OCI-LY3 (cell line): ENCODE data around the gene NXPE3.
A peak's percentile ranks its signal among the peaks of the same experiment; 100 is the strongest.

Source experiments
- H2AFZ ChIP-seq: fragments of 200-600, 300-600 bp; shearing (Covaris generic); 2 replicates; pipeline ENCODE4 v1.6.0; 2014; ENCODE audit warnings: antibody characterized with exemption, low read depth, low read length
- H3K27ac ChIP-seq: fragments of 200-600, 300-600 bp; sonication (generic); 2 replicates; pipeline ENCODE4 v1.5.1; 2014; ENCODE audit warnings: mild to moderate bottlenecking, low read length, moderate library complexity, mixed read lengths
- H3K27me3 ChIP-seq: fragments of 200-600, 300-600 bp; sonication (generic); 2 replicates; pipeline ENCODE4 v1.6.1; 2014; ENCODE audit warnings: low read depth, low read length, mixed read lengths
- H3K36me3 ChIP-seq: fragments of 200-600, 300-600 bp; sonication (generic); replicated peaks from 2 replicates; pipeline ENCODE3; 2014; ENCODE audit warnings: low read depth, low read length, mixed read lengths
- H3K4me1 ChIP-seq: fragments of 300-600, 200-600 bp; sonication (generic); 2 replicates; pipeline ENCODE4 v1.6.1; 2014; ENCODE audit warnings: low read length, mixed read lengths
- H3K4me2 ChIP-seq: fragments of 200-600, 300-600 bp; sonication (generic); 2 replicates; pipeline ENCODE4 v1.6.1; 2014; ENCODE audit warnings: low read length, mixed read lengths
- H3K4me3 ChIP-seq: fragments of 300-600, 200-600 bp; sonication (generic); 2 replicates; pipeline ENCODE4 v1.5.1; 2014; ENCODE audit warnings: antibody characterized with exemption, mild to moderate bottlenecking, low read length, moderate library complexity
- H3K79me2 ChIP-seq: fragments of 300-600, 200-600 bp; shearing (Covaris generic); 2 replicates; pipeline ENCODE4 v1.6.1; 2014; ENCODE audit warnings: mild to moderate bottlenecking, low read length, mixed read lengths
- H3K9ac ChIP-seq: fragments of 300-600, 200-600 bp; shearing (Covaris generic); 2 replicates; pipeline ENCODE4 v1.6.0; 2014; ENCODE audit warnings: mild to moderate bottlenecking, low read length, moderate library complexity
- H3K9me3 ChIP-seq: fragments of 200-600, 300-600 bp; shearing (Covaris generic); 2 replicates; pipeline ENCODE4 v1.6.1; 2014; ENCODE audit warnings: low read length, mixed read lengths; ENCODE audit not compliant: insufficient read depth
- H4K20me1 ChIP-seq: fragments of 200-600, 300-600 bp; sonication (generic); 2 replicates; pipeline ENCODE4 v1.6.1; 2016; ENCODE audit warnings: low read length, mixed read lengths; ENCODE audit not compliant: insufficient read depth
- EZH2phosphoT487 ChIP-seq: fragments of 200-600 bp; shearing (Covaris generic); IDR thresholded peaks from 2 replicates; pipeline ENCODE4 v1.6.1; 2018; ENCODE audit warnings: antibody characterized with exemption, mixed run types, low read depth
- TF ChIP-seq, protein P1 (sequence below): fragments of 200-600, 300-600 bp; sonication (generic); IDR thresholded peaks from 2 replicates; pipeline ENCODE4 v1.5.1; 2014; ENCODE audit warnings: antibody characterized with exemption, low read length, low read depth

The NXPE3 gene

DNA sequence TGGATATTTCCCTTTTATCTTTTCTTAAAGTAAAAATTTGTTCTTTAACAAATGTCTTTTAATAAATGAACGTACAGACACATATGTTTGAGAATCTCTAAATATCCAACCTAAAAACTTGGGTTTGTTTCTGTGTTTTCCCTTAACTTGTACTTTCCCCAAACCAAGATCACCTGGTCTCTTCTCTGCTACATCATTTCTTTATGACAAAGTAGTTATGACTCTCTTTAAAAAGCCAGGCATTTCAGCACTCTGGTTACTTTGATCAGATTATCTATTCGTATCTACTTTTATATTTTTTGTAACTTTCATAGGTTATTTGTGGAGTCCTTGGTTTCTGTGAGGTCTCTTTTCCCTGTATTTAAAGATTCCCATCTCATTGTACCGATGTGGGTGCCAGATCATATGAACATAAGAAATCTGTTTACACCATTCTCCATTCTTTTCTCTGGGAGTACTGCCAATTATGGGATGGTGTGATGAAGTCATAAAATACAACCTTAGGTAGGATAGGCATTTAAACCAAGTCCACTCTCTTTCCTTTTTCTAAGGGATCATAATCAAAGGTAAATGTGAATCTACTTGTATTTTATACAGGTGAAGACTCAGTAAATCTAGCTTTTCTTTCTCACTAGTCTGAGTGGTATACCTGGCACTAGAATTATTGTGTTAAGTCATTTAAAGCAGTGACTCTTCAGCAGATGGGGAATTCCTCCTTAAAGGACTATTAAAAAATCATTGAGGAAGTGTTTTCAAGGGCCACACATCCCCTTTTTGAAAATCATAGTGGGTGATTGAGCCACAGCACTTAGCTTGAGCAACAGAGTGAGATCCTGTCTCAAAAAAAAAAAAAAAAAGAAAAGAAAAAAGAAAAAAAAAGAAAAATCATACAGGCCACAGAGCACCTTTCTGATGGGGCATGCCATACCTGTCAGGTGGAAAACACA is 57.9 kb downstream of the NXPE3 start:
- peak overlapping the region; percentile 77 for H3K4me2 ChIP-seq
- H3K36me3 ChIP-seq = peaks cover 65% of the 10 kb centered on the region
- no peaks in the 10 kb centered on the region for H3K9me3 ChIP-seq
- H3K27ac ChIP-seq = peak overlapping the region; percentile 58
- peak overlapping the region; percentile 55 for H3K4me3 ChIP-seq
- peaks cover 61% of the 10 kb centered on the region for H3K4me1 ChIP-seq
- H3K79me2 ChIP-seq = peaks cover 100% of the 10 kb centered on the region
- H3K9ac ChIP-seq = peak overlapping the region; percentile 50
- peaks cover 75% of the 10 kb centered on the region for H4K20me1 ChIP-seq
- TF ChIP-seq EZH2phosphoT487 = no peak
- TF ChIP-seq, protein P1, sequence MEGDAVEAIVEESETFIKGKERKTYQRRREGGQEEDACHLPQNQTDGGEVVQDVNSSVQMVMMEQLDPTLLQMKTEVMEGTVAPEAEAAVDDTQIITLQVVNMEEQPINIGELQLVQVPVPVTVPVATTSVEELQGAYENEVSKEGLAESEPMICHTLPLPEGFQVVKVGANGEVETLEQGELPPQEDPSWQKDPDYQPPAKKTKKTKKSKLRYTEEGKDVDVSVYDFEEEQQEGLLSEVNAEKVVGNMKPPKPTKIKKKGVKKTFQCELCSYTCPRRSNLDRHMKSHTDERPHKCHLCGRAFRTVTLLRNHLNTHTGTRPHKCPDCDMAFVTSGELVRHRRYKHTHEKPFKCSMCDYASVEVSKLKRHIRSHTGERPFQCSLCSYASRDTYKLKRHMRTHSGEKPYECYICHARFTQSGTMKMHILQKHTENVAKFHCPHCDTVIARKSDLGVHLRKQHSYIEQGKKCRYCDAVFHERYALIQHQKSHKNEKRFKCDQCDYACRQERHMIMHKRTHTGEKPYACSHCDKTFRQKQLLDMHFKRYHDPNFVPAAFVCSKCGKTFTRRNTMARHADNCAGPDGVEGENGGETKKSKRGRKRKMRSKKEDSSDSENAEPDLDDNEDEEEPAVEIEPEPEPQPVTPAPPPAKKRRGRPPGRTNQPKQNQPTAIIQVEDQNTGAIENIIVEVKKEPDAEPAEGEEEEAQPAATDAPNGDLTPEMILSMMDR = no peak
- H2AFZ ChIP-seq = no peak overlapping the region
- no peaks in the 10 kb centered on the region for H3K27me3 ChIP-seq

DNA sequence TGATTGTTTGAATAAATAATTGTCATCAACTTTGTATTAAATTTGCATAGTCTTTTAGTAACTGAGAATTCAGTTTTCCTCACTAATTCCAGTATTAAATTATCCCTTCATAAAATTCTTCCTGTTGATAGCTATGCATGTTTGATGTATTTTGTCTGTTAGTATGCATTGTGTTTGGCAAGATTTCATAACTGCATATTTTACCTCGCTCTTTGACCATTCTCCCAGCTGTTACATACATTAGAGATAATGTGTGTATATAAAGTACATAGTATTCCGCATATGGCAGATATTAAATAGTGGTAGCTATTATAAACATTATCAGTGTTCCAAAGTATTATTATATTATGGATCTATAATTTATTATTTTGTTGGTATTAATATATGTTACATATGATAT is 59.7 kb downstream of the NXPE3 start:
- H4K20me1 ChIP-seq = peaks cover 65% of the 10 kb centered on the region
- H3K9me3 ChIP-seq = no peaks in the 10 kb centered on the region
- no peak overlapping the region for H3K9ac ChIP-seq
- TF ChIP-seq, protein P1 = no peak
- TF ChIP-seq EZH2phosphoT487 = no peak
- H3K4me3 ChIP-seq = no peak overlapping the region
- no peaks in the 10 kb centered on the region for H3K27me3 ChIP-seq
- peaks cover 99% of the 10 kb centered on the region for H3K79me2 ChIP-seq
- H3K4me1 ChIP-seq = peaks cover 55% of the 10 kb centered on the region
- H2AFZ ChIP-seq = no peak overlapping the region
- H3K27ac ChIP-seq = no peak overlapping the region
- no peak overlapping the region for H3K4me2 ChIP-seq
- peaks cover 63% of the 10 kb centered on the region for H3K36me3 ChIP-seq

DNA sequence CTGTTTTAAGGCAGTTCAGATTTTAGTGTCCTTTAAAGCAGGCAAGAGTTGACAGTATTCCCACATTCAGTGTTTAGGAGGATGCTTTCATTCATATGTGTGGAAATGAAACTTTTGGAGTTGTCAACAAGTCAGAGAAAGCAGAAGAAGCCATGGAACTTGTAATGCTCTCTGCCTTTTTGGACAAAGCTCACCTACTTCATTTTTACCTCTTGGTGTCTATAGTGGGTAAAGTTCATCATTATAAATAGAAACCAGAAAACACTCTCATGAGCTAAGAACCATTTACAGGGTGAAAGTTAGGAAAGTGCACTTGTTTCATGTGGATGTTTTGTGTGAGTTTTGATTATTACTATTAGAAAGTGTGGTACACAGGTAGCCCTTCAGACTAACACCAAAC is 61.1 kb downstream of the NXPE3 start:
- H3K4me3 ChIP-seq = no peak overlapping the region
- H3K9ac ChIP-seq = no peak overlapping the region
- no peaks in the 10 kb centered on the region for H3K9me3 ChIP-seq
- H3K4me2 ChIP-seq = no peak overlapping the region
- H3K79me2 ChIP-seq = peaks cover 98% of the 10 kb centered on the region
- no peaks in the 10 kb centered on the region for H3K27me3 ChIP-seq
- peaks cover 68% of the 10 kb centered on the region for H3K36me3 ChIP-seq
- peaks cover 63% of the 10 kb centered on the region for H4K20me1 ChIP-seq
- no peak overlapping the region for H2AFZ ChIP-seq
- H3K27ac ChIP-seq = no peak overlapping the region
- TF ChIP-seq, protein P1 = no peak
- TF ChIP-seq EZH2phosphoT487 = no peak
- peaks cover 44% of the 10 kb centered on the region for H3K4me1 ChIP-seq

DNA sequence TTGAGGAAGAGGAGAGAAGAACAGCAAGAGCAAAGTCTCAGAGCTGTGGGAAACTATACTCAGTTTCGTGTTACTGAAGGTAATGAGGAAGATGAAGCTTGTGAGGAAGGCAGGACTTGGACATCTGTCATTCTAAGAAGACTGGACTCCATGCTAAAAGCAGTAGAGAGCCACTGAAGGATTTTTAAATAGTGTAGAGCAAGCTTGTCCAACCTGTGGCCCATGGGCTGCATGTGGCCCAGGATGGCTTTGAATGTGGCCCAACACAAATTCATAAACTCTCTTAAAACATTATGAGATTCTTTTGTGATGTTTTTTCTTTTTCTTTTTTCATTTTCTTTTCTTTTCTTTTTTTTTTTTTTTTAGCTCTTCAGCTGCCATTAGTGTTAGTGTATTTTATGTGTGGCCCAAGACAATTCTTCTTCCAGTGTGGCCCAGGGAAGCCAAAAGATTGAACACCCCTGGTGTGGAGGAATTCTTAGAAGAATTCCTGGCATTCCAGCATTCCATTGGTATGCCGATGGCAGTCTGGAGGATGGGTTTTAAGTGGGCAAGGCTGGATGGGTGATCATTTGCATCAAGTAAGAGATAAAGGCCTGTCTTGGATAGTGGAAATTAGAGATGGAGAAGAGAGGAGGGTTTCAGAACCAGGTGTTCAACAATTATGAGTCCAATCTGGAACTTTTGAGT is 63.4 kb downstream of the NXPE3 start:
- H3K36me3 ChIP-seq = peaks cover 69% of the 10 kb centered on the region
- peaks cover 29% of the 10 kb centered on the region for H3K4me1 ChIP-seq
- no peak overlapping the region for H3K4me2 ChIP-seq
- H3K27me3 ChIP-seq = no peaks in the 10 kb centered on the region
- peaks cover 51% of the 10 kb centered on the region for H4K20me1 ChIP-seq
- TF ChIP-seq, protein P1 = no peak
- no peak for TF ChIP-seq EZH2phosphoT487
- H3K9me3 ChIP-seq = no peaks in the 10 kb centered on the region
- H3K9ac ChIP-seq = no peak overlapping the region
- no peak overlapping the region for H3K27ac ChIP-seq
- H3K79me2 ChIP-seq = peaks cover 97% of the 10 kb centered on the region
- no peak overlapping the region for H3K4me3 ChIP-seq
- H2AFZ ChIP-seq = no peak overlapping the region
